Measurements from ENCODE around the gene ZNF420. TPM values are rescaled to one million over a fixed set of nuclear protein-coding genes. Genes with fewer than 3 reads are reported as not detected.
"Not testable (repeated sequence)": the region's sequence is repeated elsewhere in the genome, so short reads cannot be mapped to it uniquely, and the experiment has no call there.

The ZNF420 gene
- total RNA-seq, 1 experiment from 2014 or later, result 0.18 TPM

GRCh38 chr19:37095859-37096258 is 17.6 kb downstream of the ZNF420 start:
- Histone ChIP-seq H3K27me3 (replicated peaks) (no peaks in the 10 kb centered on the region), H3K4me3 (no peak overlapping the region), H3K27ac (no peak overlapping the region), H3K36me3 (no peaks in the 10 kb centered on the region), H3K4me1 (replicated peaks) (no peaks in the 10 kb centered on the region), H3K9me3 (replicated peaks) (peaks cover 3% of the 10 kb centered on the region)
- no peak for DNase-seq (ENCODE audit: low read depth in 1 of 2, low spot score in 2 of 2)

DNA sequence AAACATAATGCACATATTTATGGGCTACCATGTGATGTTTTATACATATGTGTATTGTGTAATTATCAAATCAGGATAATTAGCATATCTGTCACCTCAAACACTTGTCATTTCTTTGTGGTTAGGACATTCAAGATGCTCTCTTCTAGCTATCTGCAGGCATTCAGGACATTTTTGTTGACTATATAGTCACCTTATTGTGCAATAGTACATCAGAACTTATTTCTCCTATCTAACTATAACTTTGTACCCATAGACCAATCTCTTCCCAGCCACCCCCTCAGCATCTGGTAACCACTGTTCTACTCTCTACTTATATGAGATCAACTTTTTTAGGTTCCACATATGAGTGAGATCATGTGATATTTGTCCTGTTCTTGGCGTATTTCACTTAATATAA is 20.3 kb downstream of the ZNF420 start:
- Histone ChIP-seq H3K9me3 (replicated peaks) (peaks cover 3% of the 10 kb centered on the region), H3K4me3 (no peak overlapping the region), H3K27ac (no peak overlapping the region), H3K4me1 (replicated peaks) (no peaks in the 10 kb centered on the region), H3K27me3 (replicated peaks) (no peaks in the 10 kb centered on the region), H3K36me3 (no peaks in the 10 kb centered on the region)
- DNase-seq (ENCODE audit: low read depth in 1 of 2, low spot score in 2 of 2), result no peak

DNA sequence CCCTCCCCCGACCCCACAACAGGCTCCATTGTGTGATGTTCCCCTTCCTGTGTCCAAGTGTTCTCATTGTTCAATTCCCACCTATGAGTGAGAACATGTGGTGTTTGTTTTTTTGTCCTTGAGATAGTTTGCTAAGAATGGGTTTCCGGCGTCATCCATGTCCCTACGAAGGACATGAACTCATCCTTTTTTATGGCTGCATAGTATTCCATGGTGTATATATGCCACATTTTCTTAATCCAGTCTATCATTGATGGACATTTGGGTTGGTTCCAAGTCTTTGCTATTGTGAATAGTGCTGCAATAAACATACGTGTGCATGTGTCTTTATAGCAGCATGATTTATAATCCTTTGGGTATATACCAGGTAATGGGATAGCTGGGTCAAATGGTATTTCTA is 25.9 kb downstream of the ZNF420 start:
- H3K36me3 ChIP-seq; H3K27me3 ChIP-seq (replicated peaks); H3K4me3 ChIP-seq; H3K27ac ChIP-seq; DNase-seq (ENCODE audit: low read depth in 1 of 2, low spot score in 2 of 2); H3K9me3 ChIP-seq (replicated peaks); H3K4me1 ChIP-seq (replicated peaks): not testable (repeated sequence)

GRCh38 chr19:37111753-37112152 is 33.5 kb downstream of the ZNF420 start:
- H3K9me3 ChIP-seq (replicated peaks); H3K27me3 ChIP-seq (replicated peaks); H3K27ac ChIP-seq; H3K4me3 ChIP-seq; H3K36me3 ChIP-seq; DNase-seq (ENCODE audit: low read depth in 1 of 2, low spot score in 2 of 2); H3K4me1 ChIP-seq (replicated peaks): not testable (repeated sequence)

GRCh38 chr19:37114001-37114400 is 35.8 kb downstream of the ZNF420 start:
- no peaks in the 10 kb centered on the region for H3K4me1 ChIP-seq (replicated peaks)
- H3K36me3 ChIP-seq, result no peaks in the 10 kb centered on the region
- H3K27ac ChIP-seq, result no peak overlapping the region
- no peak for DNase-seq (ENCODE audit: low read depth in 1 of 2, low spot score in 2 of 2)
- H3K27me3 ChIP-seq (replicated peaks), result no peaks in the 10 kb centered on the region
- no peak overlapping the region for H3K4me3 ChIP-seq
- H3K9me3 ChIP-seq (replicated peaks), result no peaks in the 10 kb centered on the region

DNA sequence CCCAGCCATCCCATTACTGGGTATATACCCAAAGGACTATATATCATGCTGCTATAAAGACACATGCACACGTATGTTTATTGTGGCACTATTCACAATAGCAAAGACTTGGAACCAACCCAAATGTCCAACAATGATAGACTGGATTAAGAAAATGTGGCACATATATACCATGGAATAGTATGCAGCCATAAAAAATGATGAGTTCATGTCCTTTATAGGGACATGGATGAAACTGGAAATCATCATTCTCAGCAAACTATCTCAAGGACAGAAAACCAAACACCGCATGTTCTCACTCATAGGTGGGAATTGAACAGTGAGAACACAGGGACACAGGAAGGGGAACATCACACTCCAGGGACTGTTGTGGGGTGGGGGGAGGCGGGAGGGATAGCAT is 43.9 kb downstream of the ZNF420 start:
- not testable (repeated sequence) for H3K36me3 ChIP-seq; DNase-seq (ENCODE audit: low read depth in 1 of 2, low spot score in 2 of 2); H3K4me3 ChIP-seq; H3K9me3 ChIP-seq (replicated peaks); H3K27ac ChIP-seq; H3K4me1 ChIP-seq (replicated peaks); H3K27me3 ChIP-seq (replicated peaks)

- Histone ChIP-seq H3K9me3 (replicated peaks) (peaks cover 49% of the 10 kb centered on the region), H3K36me3 (no peaks in the 10 kb centered on the region), H3K27ac (no peak overlapping the region), H3K4me3 (no peak overlapping the region), H3K4me1 (replicated peaks) (no peaks in the 10 kb centered on the region), H3K27me3 (replicated peaks) (no peaks in the 10 kb centered on the region)
- DNase-seq (ENCODE audit: low read depth in 1 of 2, low spot score in 2 of 2), result no peak
These were observed 50.0 kb downstream of the ZNF420 start for GRCh38 chr19:37127999-37128820.

GRCh38 chr19:37128821-37129177 is 50.6 kb downstream of the ZNF420 start:
- no peak for DNase-seq (ENCODE audit: low read depth in 1 of 2, low spot score in 2 of 2)
- H3K4me1 ChIP-seq (replicated peaks), result no peaks in the 10 kb centered on the region
- no peaks in the 10 kb centered on the region for H3K36me3 ChIP-seq
- peaks cover 49% of the 10 kb centered on the region for H3K9me3 ChIP-seq (replicated peaks)
- no peak overlapping the region for H3K4me3 ChIP-seq
- no peak overlapping the region for H3K27ac ChIP-seq
- no peaks in the 10 kb centered on the region for H3K27me3 ChIP-seq (replicated peaks)

- Histone ChIP-seq H3K4me3 (no peak overlapping the region), H3K4me1 (replicated peaks) (no peaks in the 10 kb centered on the region), H3K27me3 (replicated peaks) (no peaks in the 10 kb centered on the region), H3K9me3 (replicated peaks) (peaks cover 26% of the 10 kb centered on the region), H3K36me3 (no peaks in the 10 kb centered on the region), H3K27ac (no peak overlapping the region)
- DNase-seq (ENCODE audit: low read depth in 1 of 2, low spot score in 2 of 2), result no peak
These were observed 57.9 kb downstream of the ZNF420 start for GRCh38 chr19:37136111-37136510.

DNA sequence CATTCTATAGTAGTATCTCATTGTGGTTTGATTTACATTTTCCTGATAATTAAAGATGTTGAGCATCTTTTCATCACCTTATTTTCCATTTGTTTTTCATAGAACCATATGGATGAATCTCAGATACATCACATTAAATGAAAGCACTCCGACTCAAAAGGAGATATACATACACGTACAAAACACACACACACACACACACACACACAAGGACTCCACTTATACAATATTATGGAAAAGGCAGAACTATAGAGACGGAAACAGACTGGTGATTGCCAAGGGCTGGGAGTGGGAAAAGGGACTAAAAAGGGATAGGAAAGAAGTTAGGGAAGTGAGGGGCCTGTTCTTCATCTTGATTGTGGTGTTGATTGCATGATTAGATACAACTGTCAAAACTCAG is 70.0 kb downstream of the ZNF420 start:
- no peak overlapping the region for H3K27ac ChIP-seq
- H3K27me3 ChIP-seq (replicated peaks), result no peaks in the 10 kb centered on the region
- peaks cover 21% of the 10 kb centered on the region; the same call in 1 of the 2 replicates for H3K9me3 ChIP-seq (replicated peaks)

GRCh38 chr19:37160153-37160552 is 81.9 kb downstream of the ZNF420 start:
- Histone ChIP-seq H3K36me3 (no peaks in the 10 kb centered on the region), H3K9me3 (replicated peaks) (peaks cover 14% of the 10 kb centered on the region), H3K4me1 (replicated peaks) (no peaks in the 10 kb centered on the region), H3K27me3 (replicated peaks) (no peaks in the 10 kb centered on the region), H3K27ac (no peak overlapping the region), H3K4me3 (no peak overlapping the region)
- no peak for DNase-seq (ENCODE audit: low read depth in 1 of 2, low spot score in 2 of 2)

More for the DNA sequence above, 70.0 kb downstream of the ZNF420 start:
- H3K4me3 ChIP-seq, result no peak overlapping the region
- H3K4me1 ChIP-seq (replicated peaks), result no peaks in the 10 kb centered on the region
- no peak for DNase-seq (ENCODE audit: low read depth in 1 of 2, low spot score in 2 of 2)
- H3K36me3 ChIP-seq, result no peaks in the 10 kb centered on the region

DNA sequence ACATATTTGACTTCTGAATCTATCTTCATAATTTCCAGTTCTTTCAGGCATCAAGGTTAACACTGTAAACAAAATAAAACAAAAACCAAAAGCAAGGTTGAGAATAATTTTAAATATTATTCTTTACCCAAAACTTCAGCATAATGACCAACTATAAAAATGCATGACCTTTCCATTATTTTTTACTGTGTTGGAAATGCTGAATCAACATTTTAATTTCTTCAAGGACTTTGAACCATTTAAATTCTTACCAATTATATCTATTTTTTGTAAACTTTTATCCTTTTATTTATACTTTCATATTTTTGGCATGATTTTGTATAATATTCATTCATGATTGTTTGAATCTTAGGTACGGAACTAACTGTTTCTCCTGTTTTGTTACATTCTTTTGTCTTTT is 87.4 kb downstream of the ZNF420 start:
- H3K36me3 ChIP-seq, result no peaks in the 10 kb centered on the region
- H3K4me1 ChIP-seq (replicated peaks), result no peaks in the 10 kb centered on the region
- DNase-seq (ENCODE audit: low read depth in 1 of 2, low spot score in 2 of 2), result no peak

DNA sequence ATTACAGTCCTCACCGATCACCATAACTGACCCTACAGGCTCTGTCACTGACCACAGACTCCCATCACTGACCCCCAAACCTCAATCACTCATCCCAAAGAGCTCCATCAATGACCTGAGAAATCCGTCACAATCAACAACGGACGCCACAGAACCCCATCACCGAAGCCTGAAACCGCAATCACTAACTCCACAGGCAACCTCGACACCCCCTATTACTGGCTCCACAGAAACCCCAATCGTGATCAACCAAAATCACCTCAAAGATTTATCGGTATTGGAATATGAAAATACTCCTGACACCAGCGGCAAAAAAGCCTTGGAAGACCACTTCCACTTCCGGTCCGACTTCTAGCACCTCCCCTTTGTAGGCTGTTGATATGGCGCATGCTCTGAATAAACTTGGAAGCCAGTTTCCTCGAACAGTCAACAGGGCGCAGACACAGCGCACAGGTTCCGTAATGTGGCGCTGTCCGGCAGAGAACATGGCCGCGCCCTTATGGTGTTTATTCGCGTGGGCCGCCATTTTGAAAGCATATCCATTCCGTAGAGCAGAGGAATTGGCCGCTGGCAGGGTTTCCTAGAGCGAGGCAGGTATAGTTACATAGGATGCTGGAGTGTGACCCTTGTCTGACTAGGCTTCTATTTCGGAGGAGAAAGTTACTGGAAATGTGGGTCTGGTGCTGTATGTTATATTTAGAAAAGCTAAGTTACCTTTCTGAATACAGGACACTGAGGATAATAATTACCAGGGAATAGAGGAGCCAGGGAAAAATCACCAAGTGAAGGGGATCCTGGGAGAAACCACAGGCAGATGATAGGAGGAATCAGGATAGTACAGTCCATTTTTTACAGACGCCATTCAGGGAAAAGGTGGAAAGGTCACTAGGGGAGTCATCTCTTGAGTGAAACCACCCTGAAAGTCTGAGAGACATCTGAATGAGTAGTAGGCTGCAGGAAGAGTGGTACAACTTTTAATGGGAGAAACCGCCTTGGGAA is 94.4 kb downstream of the ZNF420 start, which contains the start of gene ZNF585A:
TSS of gene ZNF585A (minus strand) at position 328 of the 999 bp plus-strand sequence. CDS start 2,785 bp downstream, outside the sequence.
- Histone ChIP-seq H3K9me3 (replicated peaks) (peaks cover 3% of the 10 kb centered on the region), H3K4me1 (replicated peaks) (no peaks in the 10 kb centered on the region), H3K27ac (no peak within 1 kb of the TSS), H3K36me3 (no peaks in the 10 kb centered on the region), H3K27me3 (replicated peaks) (no peaks in the 10 kb centered on the region), H3K4me3 (peak within 1 kb of the TSS; percentile 30)
- peak in 1 of 2 experiments; percentile 2 for DNase-seq (ENCODE audit: low read depth in 1 of 2, low spot score in 2 of 2)

More for the DNA sequence above, 87.4 kb downstream of the ZNF420 start:
- peaks cover 5% of the 10 kb centered on the region; the same call in 1 of the 2 replicates for H3K9me3 ChIP-seq (replicated peaks)
- no peak overlapping the region for H3K4me3 ChIP-seq
- no peaks in the 10 kb centered on the region for H3K27me3 ChIP-seq (replicated peaks)
- no peak overlapping the region for H3K27ac ChIP-seq

Data from SJSA1 (cell line).